DOHH2 (cell line): ENCODE measurements around the gene EIF3M.

Experiments used
- H3F3A ChIP-seq: fragments of 200-600 bp; sonication (generic), shearing (Covaris generic); 2 replicates; pipeline ENCODE4 v1.6.0; 2016; ENCODE audit warnings: antibody characterized with exemption, mild to moderate bottlenecking; ENCODE audit not compliant: control insufficient read depth, insufficient read depth
- H3K27ac ChIP-seq: fragments of 200-600 bp; sonication (generic); 2 replicates; pipeline ENCODE4 v1.5.1; 2014; ENCODE audit warnings: low read depth, mild to moderate bottlenecking, low read length, moderate library complexity
- H3K27me3 ChIP-seq: fragments of 200-600 bp; sonication (generic); 2 replicates; pipeline ENCODE4 v1.6.1; 2014; ENCODE audit warnings: mild to moderate bottlenecking, low read length, mixed read lengths; ENCODE audit not compliant: control insufficient read depth
- H3K36me3 ChIP-seq: fragments of 200-600 bp; sonication (generic); 2 replicates; pipeline ENCODE4 v1.6.1; 2014; ENCODE audit warnings: mild to moderate bottlenecking, low read length, moderate library complexity, mixed read lengths; ENCODE audit not compliant: control insufficient read depth
- H3K4me1 ChIP-seq: fragments of 200-600 bp; sonication (generic); 2 replicates; pipeline ENCODE4 v1.6.1; 2014; ENCODE audit warnings: mild to moderate bottlenecking, low read length, mixed read lengths; ENCODE audit not compliant: control insufficient read depth
- H3K4me2 ChIP-seq: fragments of 200-600 bp; sonication (generic); 2 replicates; pipeline ENCODE4 v1.6.0; 2014; ENCODE audit warnings: mild to moderate bottlenecking, low read length, moderate library complexity
- H3K4me3 ChIP-seq: fragments of 200-600 bp; sonication (generic); 2 replicates; pipeline ENCODE4 v1.5.1; 2014; ENCODE audit warnings: mild to moderate bottlenecking, low read length, mixed read lengths
- H3K79me2 ChIP-seq: fragments of 200-600 bp; sonication (generic); 2 replicates; pipeline ENCODE4 v1.6.1; 2014; ENCODE audit warnings: mild to moderate bottlenecking, low read length, mixed read lengths; ENCODE audit not compliant: control insufficient read depth
- H3K9me2 ChIP-seq: fragments of 200-600 bp; sonication (generic); replicated peaks from 2 replicates; pipeline ENCODE4 v1.6.1; 2014; ENCODE audit warnings: mild to moderate bottlenecking, low read length, mixed read lengths; ENCODE audit not compliant: control insufficient read depth
- H3K9me3 ChIP-seq: fragments of 200-600 bp; sonication (generic); 2 replicates; pipeline ENCODE4 v1.6.1; 2014; ENCODE audit warnings: antibody characterized with exemption, low read length, mixed read lengths; ENCODE audit not compliant: control insufficient read depth, insufficient read depth
- H4K20me1 ChIP-seq: fragments of 200-600 bp; sonication (generic); 2 replicates; pipeline ENCODE4 v1.6.0; 2014; ENCODE audit warnings: low read depth, mild to moderate bottlenecking, antibody characterized with exemption, low read length, moderate library complexity; ENCODE audit not compliant: control insufficient read depth, insufficient read depth
- CTCF ChIP-seq: fragments of 200-600 bp; sonication (generic); IDR thresholded peaks from one replicate; pipeline ENCODE4 v1.5.1; 2014; ENCODE audit warnings: antibody characterized with exemption, mild to moderate bottlenecking, low read depth, low read length; ENCODE audit not compliant: poor library complexity, severe bottlenecking
- EZH2phosphoT487 ChIP-seq: fragments of 200-600 bp; sonication (generic); IDR thresholded peaks from 2 replicates; pipeline ENCODE4 v1.6.1; 2017; ENCODE audit warnings: borderline replicate concordance, mild to moderate bottlenecking, antibody characterized with exemption, low read length, moderate library complexity, mixed read lengths

Gene EIF3M

GRCh38 chr11:32562839-32563599, 20.6 kb upstream of the EIF3M start:
- Histone ChIP-seq H3K36me3 (no peaks in the 10 kb centered on the region), H3K4me1 (no peaks in the 10 kb centered on the region), H4K20me1 (no peaks in the 10 kb centered on the region), H3K4me3 (no peak overlapping the region), H3K79me2 (no peaks in the 10 kb centered on the region), H3K9me2 (no peaks in the 10 kb centered on the region), H3K4me2 (no peak overlapping the region), H3K27me3 (no peaks in the 10 kb centered on the region; the same call in 1 of the 2 replicates), H3K27ac (no peak overlapping the region), H3F3A (no peaks in the 10 kb centered on the region), H3K9me3 (no peaks in the 10 kb centered on the region)
- no peak for TF ChIP-seq EZH2phosphoT487
- no peak for TF ChIP-seq CTCF

- Histone ChIP-seq H3K27ac (no peak overlapping the region), H3K9me3 (no peaks in the 10 kb centered on the region), H3K4me3 (no peak overlapping the region), H3K4me2 (no peak overlapping the region), H4K20me1 (no peaks in the 10 kb centered on the region), H3K4me1 (no peaks in the 10 kb centered on the region), H3K79me2 (no peaks in the 10 kb centered on the region), H3K36me3 (no peaks in the 10 kb centered on the region), H3F3A (no peaks in the 10 kb centered on the region), H3K9me2 (no peaks in the 10 kb centered on the region), H3K27me3 (peaks cover 3% of the 10 kb centered on the region; the same call in 1 of the 2 replicates)
- no peak for TF ChIP-seq EZH2phosphoT487
- no peak for TF ChIP-seq CTCF
These were observed 20.1 kb upstream of the EIF3M start for GRCh38 chr11:32563600-32563959.

GRCh38 chr11:32566517-32566916, 17.1 kb upstream of the EIF3M start:
- no peaks in the 10 kb centered on the region for H4K20me1 ChIP-seq
- H3F3A ChIP-seq, result no peaks in the 10 kb centered on the region
- no peak overlapping the region for H3K27ac ChIP-seq
- H3K9me2 ChIP-seq, result no peaks in the 10 kb centered on the region
- no peaks in the 10 kb centered on the region for H3K79me2 ChIP-seq
- H3K4me1 ChIP-seq, result no peaks in the 10 kb centered on the region
- TF ChIP-seq CTCF, result no peak
- no peak for TF ChIP-seq EZH2phosphoT487
- no peak overlapping the region for H3K4me2 ChIP-seq
- H3K27me3 ChIP-seq, result 0 out of 2 replicates have a peak, but pooled peaks cover 5% of the 10 kb centered on the region
- H3K4me3 ChIP-seq, result no peak overlapping the region
- H3K36me3 ChIP-seq, result no peaks in the 10 kb centered on the region
- no peaks in the 10 kb centered on the region for H3K9me3 ChIP-seq
